ENCODE data around the gene LAS1L. TPM values are rescaled to one million over a fixed set of nuclear protein-coding genes. Genes with fewer than 3 reads are reported as not detected.

The LAS1L gene
- total and polyA plus RNA-seq, 4 donors, result 12.0 to 56.8 (median 36.5) TPM

GRCh38 chrX:65551489-65552339, 17.1 kb upstream of the LAS1L start:
- Histone ChIP-seq H3K4me3 (ENCODE audit: low read depth, low read length) (no peak overlapping the region), H3K4me1 (ENCODE audit: control insufficient read depth, insufficient read depth, low read length) (no peaks in the 10 kb centered on the region), H3K36me3 (ENCODE audit: control insufficient read depth, insufficient read depth, low read length) (no peaks in the 10 kb centered on the region), H3K27me3 (ENCODE audit: control insufficient read depth, insufficient read depth, low read length) (no peaks in the 10 kb centered on the region), H3K9me3 (ENCODE audit: control insufficient read depth, insufficient read depth, low read length) (no peaks in the 10 kb centered on the region), H3K27ac (ENCODE audit: low read depth, low read length) (no peak overlapping the region)
- 88% methylated on average over 62 of the region's 62 CpGs for WGBS (ENCODE audit: insufficient coverage)
- no peak for DNase-seq (ENCODE audit: low read depth in 4 of 6, low spot score in 6 of 6)

- H3K27ac ChIP-seq (ENCODE audit: low read depth, low read length), result no peak overlapping the region
- H3K27me3 ChIP-seq (ENCODE audit: control insufficient read depth, insufficient read depth, low read length), result no peaks in the 10 kb centered on the region
- WGBS (ENCODE audit: insufficient coverage), result 79% methylated on average over 16 of the region's 16 CpGs
- H3K36me3 ChIP-seq (ENCODE audit: control insufficient read depth, insufficient read depth, low read length), result no peaks in the 10 kb centered on the region
- no peaks in the 10 kb centered on the region for H3K9me3 ChIP-seq (ENCODE audit: control insufficient read depth, insufficient read depth, low read length)
- H3K4me1 ChIP-seq (ENCODE audit: control insufficient read depth, insufficient read depth, low read length), result no peaks in the 10 kb centered on the region
- DNase-seq (ENCODE audit: low read depth in 4 of 6, low spot score in 6 of 6), result no peak
- H3K4me3 ChIP-seq (ENCODE audit: low read depth, low read length), result no peak overlapping the region
Observed at GRCh38 chrX:65551086-65551485, 16.5 kb upstream of the LAS1L start.

- Histone ChIP-seq H3K4me3 (ENCODE audit: low read depth, low read length) (no peak overlapping the region), H3K36me3 (ENCODE audit: control insufficient read depth, insufficient read depth, low read length) (no peaks in the 10 kb centered on the region), H3K27ac (ENCODE audit: low read depth, low read length) (no peak overlapping the region), H3K27me3 (ENCODE audit: control insufficient read depth, insufficient read depth, low read length) (no peaks in the 10 kb centered on the region), H3K4me1 (ENCODE audit: control insufficient read depth, insufficient read depth, low read length) (no peaks in the 10 kb centered on the region), H3K9me3 (ENCODE audit: control insufficient read depth, insufficient read depth, low read length) (no peaks in the 10 kb centered on the region)
- no peak for DNase-seq (ENCODE audit: low read depth in 4 of 6, low spot score in 6 of 6)
- no CpG with 5 or more reads among the region's 1 CpG for WGBS (ENCODE audit: insufficient coverage)
Observed at GRCh38 chrX:65545456-65545855, 10.9 kb upstream of the LAS1L start.

DNA sequence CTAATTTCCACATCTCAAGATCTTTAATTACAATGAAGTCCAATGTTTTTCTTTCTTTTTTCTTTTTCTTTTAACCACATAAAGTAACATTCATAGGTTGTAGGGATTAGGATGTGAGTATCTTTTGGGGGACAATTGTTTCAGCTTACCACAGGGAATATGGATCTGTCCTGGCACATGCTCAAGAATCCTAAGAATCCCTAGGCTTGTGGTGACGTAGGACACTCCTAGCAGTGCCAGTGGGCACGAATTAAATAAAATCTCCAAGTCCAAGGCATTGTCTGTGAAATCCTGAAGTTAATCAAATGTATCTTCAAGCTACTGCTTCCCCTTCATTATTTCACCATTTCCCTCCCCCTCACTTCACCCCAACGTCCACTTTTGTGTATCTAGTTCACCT, 2.6 kb upstream of the LAS1L start:
- no peak for DNase-seq (ENCODE audit: low read depth in 4 of 6, low spot score in 6 of 6)
- Histone ChIP-seq H3K9me3 (ENCODE audit: control insufficient read depth, insufficient read depth, low read length) (no peaks in the 10 kb centered on the region), H3K4me1 (ENCODE audit: control insufficient read depth, insufficient read depth, low read length) (peaks cover 12% of the 10 kb centered on the region), H3K4me3 (ENCODE audit: low read depth, low read length) (no peak overlapping the region), H3K36me3 (ENCODE audit: control insufficient read depth, insufficient read depth, low read length) (no peaks in the 10 kb centered on the region), H3K27me3 (ENCODE audit: control insufficient read depth, insufficient read depth, low read length) (no peaks in the 10 kb centered on the region), H3K27ac (ENCODE audit: low read depth, low read length) (no peak overlapping the region)
- WGBS (ENCODE audit: insufficient coverage), result 54% methylated on average over 2 of the region's 3 CpGs

DNA sequence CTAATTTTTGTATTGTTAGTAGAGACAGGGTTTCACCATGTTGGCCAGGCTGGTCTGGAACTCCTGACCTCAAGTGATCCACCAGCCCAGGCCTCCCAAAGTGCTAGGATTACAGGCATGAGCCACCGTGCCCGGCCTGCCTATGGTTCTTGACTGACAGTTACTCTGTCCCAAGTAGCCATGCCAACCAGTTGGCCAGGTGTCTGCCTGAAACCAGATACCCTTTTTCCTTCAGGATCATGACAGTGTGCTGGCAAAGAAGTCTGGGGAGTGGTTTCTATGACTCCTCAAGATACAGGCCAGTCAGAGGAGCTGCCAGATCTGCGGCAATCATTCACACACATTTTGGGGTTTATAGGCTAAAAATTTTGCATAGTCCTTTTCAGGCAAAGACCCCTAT, 1.7 kb upstream of the LAS1L start:
- no peak overlapping the region for H3K4me3 ChIP-seq (ENCODE audit: low read depth, low read length)
- no peak overlapping the region for H3K27ac ChIP-seq (ENCODE audit: low read depth, low read length)
- peaks cover 3% of the 10 kb centered on the region for H3K36me3 ChIP-seq (ENCODE audit: control insufficient read depth, insufficient read depth, low read length)
- DNase-seq (ENCODE audit: low read depth in 4 of 6, low spot score in 6 of 6), result no peak
- peaks cover 12% of the 10 kb centered on the region for H3K4me1 ChIP-seq (ENCODE audit: control insufficient read depth, insufficient read depth, low read length)
- no peaks in the 10 kb centered on the region for H3K9me3 ChIP-seq (ENCODE audit: control insufficient read depth, insufficient read depth, low read length)
- no peaks in the 10 kb centered on the region for H3K27me3 ChIP-seq (ENCODE audit: control insufficient read depth, insufficient read depth, low read length)
- WGBS (ENCODE audit: insufficient coverage), result 73% methylated on average over 2 of the region's 3 CpGs

- no peaks in the 10 kb centered on the region for H3K9me3 ChIP-seq (ENCODE audit: control insufficient read depth, insufficient read depth, low read length)
- peaks cover 12% of the 10 kb centered on the region for H3K4me1 ChIP-seq (ENCODE audit: control insufficient read depth, insufficient read depth, low read length)
- no peak overlapping the region for H3K4me3 ChIP-seq (ENCODE audit: low read depth, low read length)
- 60% methylated on average over 1 of the region's 3 CpGs for WGBS (ENCODE audit: insufficient coverage)
- DNase-seq (ENCODE audit: low read depth in 4 of 6, low spot score in 6 of 6), result no peak
- H3K27me3 ChIP-seq (ENCODE audit: control insufficient read depth, insufficient read depth, low read length), result no peaks in the 10 kb centered on the region
- peaks cover 24% of the 10 kb centered on the region for H3K36me3 ChIP-seq (ENCODE audit: control insufficient read depth, insufficient read depth, low read length)
- no peak overlapping the region for H3K27ac ChIP-seq (ENCODE audit: low read depth, low read length)
Observed at GRCh38 chrX:65532016-65532415, 2.6 kb downstream of the LAS1L start.

DNA sequence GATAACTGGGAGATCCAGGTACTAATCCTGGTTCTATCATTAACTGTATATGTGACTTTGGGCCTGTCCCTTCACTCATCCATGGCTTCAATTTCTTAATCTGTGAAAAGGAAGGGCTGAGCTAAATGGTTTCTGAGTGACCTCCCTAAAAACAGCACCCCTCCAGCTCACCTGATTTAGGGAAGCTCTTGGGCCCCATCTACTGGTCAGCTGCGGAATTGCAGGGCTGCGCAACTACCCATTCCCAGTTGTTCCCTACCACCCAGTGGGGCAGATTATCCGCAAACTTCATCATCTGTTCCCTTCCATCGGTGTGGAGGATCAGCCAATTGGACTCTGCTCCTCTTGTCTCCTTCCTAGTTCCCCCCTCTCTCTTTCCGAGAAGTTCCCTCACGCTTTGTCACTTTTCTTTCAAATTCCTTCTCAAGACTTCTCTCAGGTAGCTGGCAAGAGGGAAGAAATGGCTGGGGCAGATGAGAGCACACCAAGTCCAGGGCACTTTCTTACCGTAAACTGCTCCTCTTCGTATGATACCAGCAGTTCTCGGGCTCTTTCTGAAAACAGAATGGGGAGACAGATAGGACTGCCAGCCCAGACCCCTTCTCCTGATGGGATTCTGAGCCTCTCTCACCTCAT, 5.8 kb downstream of the LAS1L start:
- no peak overlapping the region for H3K4me3 ChIP-seq (ENCODE audit: low read depth, low read length)
- no peaks in the 10 kb centered on the region for H3K9me3 ChIP-seq (ENCODE audit: control insufficient read depth, insufficient read depth, low read length)
- H3K27ac ChIP-seq (ENCODE audit: low read depth, low read length), result no peak overlapping the region
- H3K36me3 ChIP-seq (ENCODE audit: control insufficient read depth, insufficient read depth, low read length), result peaks cover 32% of the 10 kb centered on the region
- peak in 3 of 6 donors; percentile 9 to 54 (median 30) for DNase-seq (ENCODE audit: low read depth in 4 of 6, low spot score in 6 of 6)
- no peaks in the 10 kb centered on the region for H3K27me3 ChIP-seq (ENCODE audit: control insufficient read depth, insufficient read depth, low read length)
- WGBS (ENCODE audit: insufficient coverage), result 8% methylated on average over 4 of the region's 9 CpGs
- H3K4me1 ChIP-seq (ENCODE audit: control insufficient read depth, insufficient read depth, low read length), result peaks cover 7% of the 10 kb centered on the region

GRCh38 chrX:65528293-65528692, 6.3 kb downstream of the LAS1L start:
- no peak overlapping the region for H3K27ac ChIP-seq (ENCODE audit: low read depth, low read length)
- no peaks in the 10 kb centered on the region for H3K9me3 ChIP-seq (ENCODE audit: control insufficient read depth, insufficient read depth, low read length)
- no peak for DNase-seq (ENCODE audit: low read depth in 4 of 6, low spot score in 6 of 6)
- H3K36me3 ChIP-seq (ENCODE audit: control insufficient read depth, insufficient read depth, low read length), result peaks cover 37% of the 10 kb centered on the region
- no peaks in the 10 kb centered on the region for H3K27me3 ChIP-seq (ENCODE audit: control insufficient read depth, insufficient read depth, low read length)
- no peak overlapping the region for H3K4me3 ChIP-seq (ENCODE audit: low read depth, low read length)
- H3K4me1 ChIP-seq (ENCODE audit: control insufficient read depth, insufficient read depth, low read length), result peaks cover 2% of the 10 kb centered on the region
- 64% methylated on average over 3 of the region's 3 CpGs for WGBS (ENCODE audit: insufficient coverage)

GRCh38 chrX:65524139-65524538, 10.4 kb downstream of the LAS1L start:
- no peaks in the 10 kb centered on the region for H3K27me3 ChIP-seq (ENCODE audit: control insufficient read depth, insufficient read depth, low read length)
- peaks cover 39% of the 10 kb centered on the region for H3K36me3 ChIP-seq (ENCODE audit: control insufficient read depth, insufficient read depth, low read length)
- no peak overlapping the region for H3K27ac ChIP-seq (ENCODE audit: low read depth, low read length)
- DNase-seq (ENCODE audit: low read depth in 4 of 6, low spot score in 6 of 6), result no peak
- WGBS (ENCODE audit: insufficient coverage), result 70% methylated on average over 4 of the region's 9 CpGs
- no peaks in the 10 kb centered on the region for H3K4me1 ChIP-seq (ENCODE audit: control insufficient read depth, insufficient read depth, low read length)
- no peak overlapping the region for H3K4me3 ChIP-seq (ENCODE audit: low read depth, low read length)
- H3K9me3 ChIP-seq (ENCODE audit: control insufficient read depth, insufficient read depth, low read length), result no peaks in the 10 kb centered on the region

All from spinal cord (tissue), 10 donors.